Thyroid gland (tissue), 4 donors: Measurements from ENCODE around the gene ARHGAP8. TPM values are rescaled to one million over a fixed set of nuclear protein-coding genes. Genes with fewer than 3 reads are reported as not detected.

ENCODE experiments used
- DNase-seq, 2 donors: peaks; one replicate each; pipeline ENCODE4 v3.0.0-alpha.2; 2019
- H3K27ac ChIP-seq, 3 donors: fragments of 200-600 bp; sonication (generic); 1 replicate in 2 of 3; 2 replicates in 1 of 3; pipeline ENCODE4 v1.5.1; 2016 to 2019; ENCODE audit warnings: mild to moderate bottlenecking in 1 of 3, moderate library complexity in 1 of 3
- H3K27me3 ChIP-seq: fragments of 200-600 bp; sonication (generic); one replicate; pipeline ENCODE4 v1.5.1; 2019
- H3K36me3 ChIP-seq, 2 donors: fragments of 200-600 bp; sonication (generic); one replicate each; pipeline ENCODE4 v1.5.1; 2016 to 2019
- H3K4me1 ChIP-seq, 2 donors: fragments of 200-600 bp; sonication (generic); one replicate each; pipeline ENCODE4 v1.5.1; 2017 to 2019
- H3K4me3 ChIP-seq, 3 donors: fragments of 200-600 bp; sonication (generic); replicated peaks in 1 of 3; 1 replicate in 2 of 3; 2 replicates in 1 of 3; pipeline ENCODE4 v1.5.1; 2016; ENCODE audit warnings: mild to moderate bottlenecking in 1 of 3
- H3K9me3 ChIP-seq: fragments of 200-600 bp; sonication (generic); one replicate; pipeline ENCODE4 v1.5.1; 2017
- POLR2A ChIP-seq, 2 donors: fragments of 450-650 bp; IDR thresholded peaks; one replicate each; pipeline ENCODE4 v1.6.1; 2017; ENCODE audit warnings: antibody characterized with exemption in 2 of 2, mild to moderate bottlenecking in 2 of 2, moderate library complexity in 1 of 2
- WGBS, 2 donors: methylation state at CpG; one replicate each; pipeline ENCODE4 v1.1.5; 2017; 5-methylcytosine and 5-hydroxymethylcytosine counted together
- intact Hi-C: fragments of 100-400 bp; cut with DNase I; formaldehyde crosslinking; loops from one replicate; pipeline ENCODE4 v1.15.1; 2023
- total RNA-seq, 4 donors: library from RNA; depleted of rRNA; stranded (reverse); fragments of >200 nt; gene quantifications; one replicate each; pipeline ENCODE4 v1.2.3, GENCODE V29; 2016
- TF ChIP-seq, protein P1 (sequence below), 6 experiments: fragments of 200-600 bp in 3 of 6; fragments of 450-650 bp in 3 of 6; sonication (generic) in 3 of 6; IDR thresholded peaks; one replicate each; pipeline ENCODE4 v1.5.1; 2016 to 2019; ENCODE audit warnings: antibody characterized with exemption in 6 of 6, mild to moderate bottlenecking in 2 of 6, inconsistent platforms in 1 of 6, moderate library complexity in 1 of 6

Gene ARHGAP8
- total RNA-seq, 4 donors from 2014 or later, result 24.8 to 44.3 (median 28.0) TPM

DNA sequence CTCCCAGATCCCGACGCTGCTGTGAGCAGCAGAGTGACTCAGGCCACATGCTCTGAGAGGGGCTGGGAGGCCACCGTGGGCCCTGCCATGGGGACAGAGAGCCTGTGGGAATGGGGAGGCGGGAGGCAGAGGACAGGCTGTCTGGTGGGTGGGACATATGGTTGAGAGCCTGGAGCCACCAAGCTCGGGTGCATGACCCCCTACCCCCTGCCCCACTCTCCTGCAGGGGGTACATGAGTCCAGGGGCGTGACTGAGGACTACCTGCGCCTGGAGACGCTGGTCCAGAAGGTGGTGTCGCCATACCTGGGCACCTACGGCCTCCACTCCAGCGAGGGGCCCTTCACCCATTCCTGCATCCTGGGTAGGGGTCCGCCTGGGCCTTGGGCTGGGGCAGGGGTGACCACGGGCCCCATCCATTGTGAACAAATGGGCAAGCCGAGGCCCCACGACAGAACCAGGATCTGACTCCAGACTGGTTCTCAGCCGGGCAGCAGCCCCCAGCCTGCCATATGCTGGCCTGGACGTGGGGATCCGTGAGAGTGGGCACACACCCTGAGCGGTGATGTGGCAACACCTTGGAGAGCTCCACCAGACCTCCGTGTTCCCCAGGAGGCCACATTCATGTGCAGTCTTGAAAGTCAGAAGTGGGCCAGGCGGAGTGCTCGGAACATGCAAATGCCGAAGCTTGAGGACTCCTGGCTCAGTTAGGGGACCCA, 17.4 kb upstream of the ARHGAP8 start:
- intact Hi-C loops, result loop anchor here (2.0 kb wide), 1 partner anchor 36 kb away; no protein-coding TSS in a partner anchor
- H3K36me3 ChIP-seq, result no peaks in the 10 kb centered on the region
- no peak for TF ChIP-seq POLR2A (IDR thresholded peaks at IDR 0.05)
- TF ChIP-seq, protein P1, sequence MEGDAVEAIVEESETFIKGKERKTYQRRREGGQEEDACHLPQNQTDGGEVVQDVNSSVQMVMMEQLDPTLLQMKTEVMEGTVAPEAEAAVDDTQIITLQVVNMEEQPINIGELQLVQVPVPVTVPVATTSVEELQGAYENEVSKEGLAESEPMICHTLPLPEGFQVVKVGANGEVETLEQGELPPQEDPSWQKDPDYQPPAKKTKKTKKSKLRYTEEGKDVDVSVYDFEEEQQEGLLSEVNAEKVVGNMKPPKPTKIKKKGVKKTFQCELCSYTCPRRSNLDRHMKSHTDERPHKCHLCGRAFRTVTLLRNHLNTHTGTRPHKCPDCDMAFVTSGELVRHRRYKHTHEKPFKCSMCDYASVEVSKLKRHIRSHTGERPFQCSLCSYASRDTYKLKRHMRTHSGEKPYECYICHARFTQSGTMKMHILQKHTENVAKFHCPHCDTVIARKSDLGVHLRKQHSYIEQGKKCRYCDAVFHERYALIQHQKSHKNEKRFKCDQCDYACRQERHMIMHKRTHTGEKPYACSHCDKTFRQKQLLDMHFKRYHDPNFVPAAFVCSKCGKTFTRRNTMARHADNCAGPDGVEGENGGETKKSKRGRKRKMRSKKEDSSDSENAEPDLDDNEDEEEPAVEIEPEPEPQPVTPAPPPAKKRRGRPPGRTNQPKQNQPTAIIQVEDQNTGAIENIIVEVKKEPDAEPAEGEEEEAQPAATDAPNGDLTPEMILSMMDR (IDR thresholded peaks at IDR 0.05), result no peak
- WGBS, 2 donors, result 84 to 91% methylated on average over 9 to 13 of the region's 23 CpGs
- DNase-seq, result no peak
- H3K4me1 ChIP-seq, result peaks cover 0 to 2% of the 10 kb centered on the region in 2 donors
- no peaks in the 10 kb centered on the region for H3K27me3 ChIP-seq
- H3K4me3 ChIP-seq, result no peak overlapping the region
- H3K9me3 ChIP-seq, result no peaks in the 10 kb centered on the region
- no peak overlapping the region for H3K27ac ChIP-seq

DNA sequence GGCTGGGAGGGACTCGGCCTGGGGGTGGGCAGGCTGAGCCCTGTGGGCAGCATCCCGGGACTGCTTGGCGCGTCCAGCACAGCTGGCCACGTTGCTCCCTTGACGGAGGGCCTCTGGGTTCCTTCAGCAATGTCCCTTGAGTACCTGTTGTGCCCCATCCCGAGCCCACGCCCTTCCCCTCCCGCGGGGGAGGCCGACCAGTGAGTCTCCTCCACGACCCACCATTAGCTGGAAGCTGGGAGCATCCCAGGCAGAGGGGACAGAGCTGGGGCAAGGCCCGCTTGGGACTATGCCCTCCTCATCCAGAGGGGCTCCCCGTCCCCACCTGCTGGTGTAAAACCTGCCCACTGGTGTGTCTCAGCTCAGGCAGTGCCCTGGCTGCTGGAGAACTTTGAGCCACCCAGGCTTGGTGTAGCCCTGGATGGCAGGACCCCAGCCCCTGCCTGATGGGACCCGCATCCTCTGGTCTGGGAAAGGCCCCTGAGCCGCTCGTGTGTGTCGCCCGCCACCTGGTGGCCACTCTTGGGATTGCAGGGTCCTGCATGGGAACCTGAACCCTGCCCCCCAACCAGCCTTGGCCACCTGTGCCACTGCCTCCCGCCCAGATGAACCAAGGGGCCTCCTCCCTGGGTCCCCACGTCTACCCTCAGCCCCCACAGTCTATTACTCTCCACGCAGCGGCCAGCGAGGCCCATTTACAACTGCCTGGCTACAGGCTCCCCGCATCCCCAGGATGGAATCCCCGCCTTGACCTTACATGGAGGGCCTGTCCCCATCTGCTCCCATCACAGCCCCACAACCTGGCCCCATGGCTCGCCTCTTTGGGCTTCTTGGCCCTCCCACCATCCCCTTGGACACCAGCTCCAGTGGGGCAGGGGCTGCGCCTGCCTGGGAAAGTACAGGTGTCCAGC, 16.6 kb upstream of the ARHGAP8 start:
- WGBS, 2 donors, result 41 to 43% methylated on average over 5 to 12 of the region's 28 CpGs

DNA sequence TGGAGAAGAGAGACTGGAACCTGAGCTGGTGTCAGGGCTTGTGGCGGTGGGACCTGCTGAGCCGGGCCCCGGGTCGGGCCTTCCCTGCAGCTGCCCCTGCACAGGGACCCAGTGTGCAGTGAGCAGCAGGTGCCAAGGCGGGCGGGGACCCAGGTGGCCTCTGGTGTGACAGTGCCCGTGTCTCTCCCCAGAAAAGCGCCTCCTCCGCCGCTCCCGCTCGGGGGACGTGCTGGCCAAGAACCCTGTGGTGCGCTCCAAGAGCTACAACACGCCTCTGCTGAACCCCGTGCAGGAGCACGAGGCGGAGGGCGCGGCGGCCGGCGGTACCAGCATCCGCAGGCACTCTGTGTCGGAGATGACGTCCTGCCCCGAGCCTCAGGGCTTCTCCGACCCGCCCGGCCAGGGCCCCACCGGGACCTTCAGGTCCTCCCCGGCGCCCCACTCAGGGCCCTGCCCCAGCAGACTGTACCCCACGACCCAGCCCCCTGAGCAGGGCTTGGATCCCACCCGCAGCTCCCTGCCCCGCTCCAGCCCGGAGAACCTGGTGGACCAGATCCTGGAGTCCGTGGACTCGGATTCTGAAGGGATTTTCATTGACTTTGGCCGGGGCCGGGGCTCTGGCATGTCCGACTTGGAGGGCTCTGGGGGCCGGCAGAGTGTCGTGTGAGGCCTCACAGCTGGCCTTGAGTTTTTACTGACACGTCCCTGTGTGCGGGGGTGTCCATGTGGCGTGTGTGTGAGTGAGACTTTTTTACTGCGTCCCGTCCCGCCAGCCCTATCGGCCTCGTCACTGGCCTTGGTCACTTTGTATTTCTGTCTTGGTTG, 15.6 kb upstream of the ARHGAP8 start:
- no peaks in the 10 kb centered on the region for H3K9me3 ChIP-seq
- WGBS, 2 donors, result 85 to 87% methylated on average over 21 of the region's 52 CpGs
- H3K27ac ChIP-seq, result no peak overlapping the region
- no peak overlapping the region for H3K4me3 ChIP-seq
- H3K4me1 ChIP-seq, result no peaks in the 10 kb centered on the region
- no peaks in the 10 kb centered on the region for H3K27me3 ChIP-seq
- TF ChIP-seq POLR2A (IDR thresholded peaks at IDR 0.05), result no peak
- TF ChIP-seq, protein P1 (IDR thresholded peaks at IDR 0.05), result no peak
- intact Hi-C loops, result no loop called here
- no peaks in the 10 kb centered on the region for H3K36me3 ChIP-seq
- DNase-seq, result no peak

More for the DNA sequence above, 16.6 kb upstream of the ARHGAP8 start:
- no peak overlapping the region for H3K4me3 ChIP-seq
- TF ChIP-seq, protein P1 (IDR thresholded peaks at IDR 0.05), result peak; percentile 89 to 100 (median 94)
- no peak for TF ChIP-seq POLR2A (IDR thresholded peaks at IDR 0.05)
- H3K4me1 ChIP-seq, result no peaks in the 10 kb centered on the region
- H3K27me3 ChIP-seq, result no peaks in the 10 kb centered on the region
- no peaks in the 10 kb centered on the region for H3K9me3 ChIP-seq
- intact Hi-C loops, result loop anchor here (2.0 kb wide), 1 partner anchor 37 kb away; no protein-coding TSS in a partner anchor
- no peaks in the 10 kb centered on the region for H3K36me3 ChIP-seq
- no peak overlapping the region for H3K27ac ChIP-seq
- peak; percentile 69 to 76 for DNase-seq

DNA sequence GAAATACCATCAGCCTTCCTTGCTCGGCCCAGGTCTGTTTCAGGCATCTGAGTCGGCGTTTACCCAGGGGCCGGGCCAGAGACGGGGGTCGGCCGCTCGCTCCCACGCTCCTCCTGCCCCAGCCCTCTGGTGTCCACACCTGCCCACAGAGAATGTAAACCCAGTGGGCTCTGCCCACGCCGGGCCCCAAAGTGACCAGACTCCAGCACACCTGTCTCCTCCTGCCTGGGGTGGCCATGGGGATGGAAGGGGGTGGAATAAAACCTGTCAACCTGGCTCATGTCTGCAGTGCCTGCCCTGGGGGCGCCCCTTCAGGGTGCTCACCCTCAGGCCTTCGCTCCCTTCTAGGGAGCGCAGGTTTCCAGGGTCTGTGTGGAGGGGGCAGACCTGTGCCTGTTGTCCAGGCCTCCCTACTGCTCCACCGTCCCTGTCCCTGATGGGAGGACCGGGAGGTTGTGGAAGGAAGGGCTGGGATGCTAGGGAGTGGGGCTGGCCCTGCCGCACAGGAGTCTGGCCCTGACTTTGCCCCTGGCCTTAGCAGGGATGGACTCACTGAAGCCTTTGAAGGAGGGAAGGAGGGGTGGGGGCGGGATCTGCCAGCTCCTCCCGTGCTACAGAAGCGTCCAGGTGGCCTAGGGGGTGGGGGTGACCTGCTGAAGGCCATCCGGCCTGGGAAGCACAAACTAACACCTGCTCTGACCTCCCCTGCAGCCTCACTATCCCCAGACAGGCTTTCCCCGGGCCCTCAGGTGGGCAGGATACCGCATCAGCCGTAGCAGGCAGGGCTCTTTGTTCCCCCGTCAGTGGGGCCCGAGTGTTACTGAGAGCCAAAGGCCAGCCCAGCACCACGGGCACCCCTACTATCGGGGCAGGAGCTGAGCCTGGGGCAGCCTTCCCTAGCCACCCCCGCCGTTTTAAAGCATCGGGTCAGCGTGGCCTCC, 14.7 kb upstream of the ARHGAP8 start:
- H3K9me3 ChIP-seq, result no peaks in the 10 kb centered on the region
- no peak for TF ChIP-seq POLR2A (IDR thresholded peaks at IDR 0.05)
- TF ChIP-seq, protein P1 (IDR thresholded peaks at IDR 0.05), result no peak
- H3K27me3 ChIP-seq, result no peaks in the 10 kb centered on the region
- no peaks in the 10 kb centered on the region for H3K4me1 ChIP-seq
- H3K4me3 ChIP-seq, result no peak overlapping the region
- DNase-seq, result no peak
- WGBS, 2 donors, result 76 to 79% methylated on average over 22 to 26 of the region's 32 CpGs
- intact Hi-C loops, result no loop called here
- no peaks in the 10 kb centered on the region for H3K36me3 ChIP-seq
- H3K27ac ChIP-seq, result no peak overlapping the region
